Kidney capillary endothelial cell (primary cell): ENCODE measurements around the gene PLXNB3.

Source experiments
- DNase-seq: peaks from one replicate; pipeline ENCODE4 v3.0.0-alpha.2; 2018; ENCODE audit warnings: low spot score

Gene PLXNB3

DNA sequence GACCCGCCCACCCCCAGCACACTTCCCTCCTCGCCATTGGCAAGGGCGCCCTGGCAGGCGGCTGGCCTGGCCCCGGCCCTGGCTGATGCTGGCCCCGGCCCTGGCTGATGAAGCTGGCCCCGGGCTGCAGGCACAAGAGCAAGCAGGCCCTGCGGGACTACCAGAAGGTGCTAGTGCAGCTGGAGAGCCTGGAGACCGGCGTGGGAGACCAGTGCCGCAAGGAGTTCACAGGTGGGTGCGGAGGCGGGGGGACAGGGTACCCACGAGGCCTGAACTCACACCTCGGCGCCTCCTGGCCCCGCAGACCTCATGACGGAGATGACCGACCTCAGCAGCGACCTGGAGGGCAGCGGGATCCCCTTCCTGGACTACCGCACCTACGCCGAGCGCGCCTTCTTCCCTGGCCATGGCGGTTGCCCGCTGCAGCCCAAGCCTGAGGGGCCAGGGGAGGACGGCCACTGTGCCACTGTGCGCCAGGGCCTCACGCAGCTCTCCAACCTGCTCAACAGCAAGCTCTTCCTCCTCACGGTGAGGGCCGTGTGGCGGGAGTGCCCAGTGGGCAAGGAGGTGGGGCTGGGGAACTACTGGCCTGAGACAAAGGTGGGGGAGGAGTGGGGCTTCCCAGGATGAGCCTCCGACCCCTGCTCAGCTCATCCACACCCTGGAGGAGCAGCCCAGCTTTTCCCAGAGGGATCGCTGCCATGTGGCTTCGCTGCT lies 10.7 kb downstream of the PLXNB3 start:
- DNase-seq: no peak

- DNase-seq: no peak
Observed at GRCh38 chrX:153775293-153776119, 11.5 kb downstream of the PLXNB3 start.

GRCh38 chrX:153776120-153776599 lies 12.1 kb downstream of the PLXNB3 start:
- DNase-seq: no peak

GRCh38 chrX:153776611-153777045 lies 12.6 kb downstream of the PLXNB3 start:
- no peak for DNase-seq

DNA sequence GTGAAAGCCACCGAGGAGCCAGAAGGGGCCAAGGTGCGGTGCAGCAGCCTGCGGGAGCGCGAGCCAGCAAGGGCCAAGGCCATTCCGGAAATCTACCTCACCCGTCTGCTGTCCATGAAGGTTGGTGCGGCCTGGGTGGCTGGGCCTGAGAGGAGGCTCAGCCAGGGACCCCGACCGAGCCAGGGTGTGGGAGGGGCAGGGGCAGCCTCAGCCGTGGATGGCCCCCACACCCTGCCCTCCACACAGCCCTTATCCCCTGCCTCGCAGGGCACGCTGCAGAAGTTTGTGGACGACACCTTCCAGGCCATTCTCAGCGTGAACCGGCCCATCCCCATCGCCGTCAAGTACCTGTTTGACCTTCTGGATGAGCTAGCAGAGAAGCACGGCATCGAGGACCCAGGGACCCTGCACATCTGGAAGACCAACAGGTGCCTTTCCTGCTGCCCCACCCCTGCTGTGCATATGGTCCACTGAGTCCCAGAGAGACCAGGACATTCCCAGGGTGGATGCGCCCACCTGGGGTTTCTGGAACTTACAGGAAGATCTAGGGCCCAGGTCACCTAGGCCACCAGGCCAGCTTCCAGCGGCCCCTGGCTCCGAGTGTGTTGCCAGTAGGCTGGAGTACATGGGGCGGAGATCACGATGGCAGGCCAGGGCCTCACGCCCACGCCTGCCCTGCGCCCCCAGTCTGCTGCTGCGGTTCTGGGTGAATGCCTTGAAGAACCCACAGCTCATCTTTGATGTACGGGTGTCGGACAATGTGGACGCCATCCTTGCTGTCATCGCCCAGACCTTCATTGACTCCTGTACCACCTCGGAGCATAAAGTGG lies 13.4 kb downstream of the PLXNB3 start:
- no peak for DNase-seq

GRCh38 chrX:153778181-153778580 lies 14.1 kb downstream of the PLXNB3 start:
- DNase-seq: no peak

DNA sequence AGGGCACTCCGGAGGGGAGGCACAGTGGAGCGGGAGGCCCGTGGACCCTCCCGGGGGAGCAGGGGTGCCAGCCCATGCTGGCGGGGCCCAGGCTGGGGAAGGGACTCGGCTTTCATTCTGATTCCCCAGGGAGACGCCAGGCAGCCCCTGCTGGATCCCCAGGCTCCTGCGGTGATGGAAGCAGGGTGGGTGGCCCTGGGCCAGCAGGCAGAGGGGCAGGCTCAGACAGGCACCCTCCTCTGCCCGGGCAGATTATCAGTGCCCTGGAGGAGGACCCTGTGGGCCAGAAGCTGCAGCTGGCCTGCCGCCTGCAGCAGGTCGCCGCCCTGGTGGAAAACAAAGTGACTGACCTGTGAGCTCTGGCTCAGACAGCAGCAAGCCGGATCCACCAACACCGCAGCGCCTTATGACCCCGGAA lies 14.6 kb downstream of the PLXNB3 start:
- DNase-seq: no peak

DNA sequence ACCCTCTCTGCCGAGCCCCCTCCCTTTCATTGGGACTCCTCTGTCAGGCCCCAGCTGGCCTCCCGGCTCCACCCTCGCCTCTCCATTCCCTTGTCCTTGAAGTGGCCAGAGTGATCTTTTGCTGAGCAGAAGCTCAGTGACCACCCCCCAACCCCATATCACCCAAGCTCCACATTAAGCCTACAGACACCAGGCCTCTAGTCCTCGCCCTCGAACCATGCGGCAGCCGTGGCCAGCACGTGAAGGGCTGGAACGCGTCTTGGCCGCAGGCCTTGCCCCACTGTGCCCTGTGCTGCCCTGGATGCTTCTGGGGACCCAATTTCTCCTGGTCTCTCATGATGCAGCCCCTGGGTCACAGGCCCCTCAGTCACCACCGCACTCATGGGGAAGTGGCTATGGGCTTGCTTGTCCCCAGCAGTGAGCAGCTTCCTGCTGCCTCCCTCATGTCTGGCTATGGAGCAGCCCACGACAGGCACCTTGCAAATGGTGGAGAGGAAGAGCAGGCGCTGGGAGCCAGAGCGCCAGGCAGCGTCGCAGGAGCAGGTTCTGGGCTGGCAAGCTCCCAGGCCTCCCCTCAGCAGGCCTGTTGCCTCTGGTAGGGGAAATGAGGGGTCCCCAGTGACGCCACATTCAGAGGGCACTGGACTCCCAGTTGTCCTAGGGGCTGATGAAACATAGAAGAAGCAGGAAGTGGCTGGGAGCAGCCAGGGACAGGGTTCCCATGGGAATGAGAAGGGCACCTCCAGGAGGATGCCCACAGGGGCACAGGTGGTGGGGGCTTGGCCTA lies 16.0 kb downstream of the PLXNB3 start:
- no peak for DNase-seq

- no peak for DNase-seq
Observed at GRCh38 chrX:153780678-153781427, 16.8 kb downstream of the PLXNB3 start, which contains the start of gene SRPK3. Gene SRPK3 (plus strand): TSS chrX:153781041. CDS start chrX:153781087, 46 bp downstream.

- DNase-seq: no peak
Observed at GRCh38 chrX:153781428-153782047, 17.5 kb downstream of the PLXNB3 start.

DNA sequence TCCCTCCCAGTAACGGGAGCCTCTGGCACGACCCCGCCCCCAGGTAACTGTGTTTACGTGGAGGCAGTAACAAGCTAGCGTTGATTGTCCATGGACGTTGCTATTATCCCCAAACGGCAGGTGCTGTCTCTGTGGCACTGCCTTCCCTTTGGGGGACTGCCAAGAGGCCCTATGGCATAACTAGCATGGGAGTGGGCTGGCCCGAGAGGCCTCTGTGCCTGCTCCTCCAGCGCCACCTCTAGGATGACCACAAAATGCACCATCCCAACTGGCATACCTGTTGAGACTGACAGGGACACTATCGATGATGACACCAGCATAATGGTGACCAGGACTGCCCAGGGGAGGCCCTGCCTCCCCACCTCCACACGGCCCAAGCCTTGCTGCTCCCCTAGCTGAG lies 18.3 kb downstream of the PLXNB3 start:
- DNase-seq: no peak

DNA sequence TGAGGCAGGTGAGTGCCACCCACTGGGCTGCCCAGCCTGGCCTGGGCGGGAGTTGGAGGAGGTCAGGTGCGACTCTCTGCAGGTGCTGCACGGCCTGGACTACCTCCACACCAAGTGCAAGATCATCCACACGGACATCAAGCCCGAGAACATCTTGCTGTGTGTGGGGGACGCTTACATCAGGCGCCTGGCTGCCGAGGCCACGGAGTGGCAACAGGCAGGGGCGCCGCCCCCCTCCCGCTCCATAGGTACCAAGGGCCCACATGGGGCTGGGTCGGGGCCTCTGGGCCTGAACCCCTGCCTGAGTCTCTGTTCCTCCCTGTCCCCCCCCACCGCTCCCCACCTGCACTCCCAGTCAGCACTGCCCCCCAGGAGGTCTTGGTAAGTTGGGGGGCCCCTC lies 18.8 kb downstream of the PLXNB3 start:
- no peak for DNase-seq

DNA sequence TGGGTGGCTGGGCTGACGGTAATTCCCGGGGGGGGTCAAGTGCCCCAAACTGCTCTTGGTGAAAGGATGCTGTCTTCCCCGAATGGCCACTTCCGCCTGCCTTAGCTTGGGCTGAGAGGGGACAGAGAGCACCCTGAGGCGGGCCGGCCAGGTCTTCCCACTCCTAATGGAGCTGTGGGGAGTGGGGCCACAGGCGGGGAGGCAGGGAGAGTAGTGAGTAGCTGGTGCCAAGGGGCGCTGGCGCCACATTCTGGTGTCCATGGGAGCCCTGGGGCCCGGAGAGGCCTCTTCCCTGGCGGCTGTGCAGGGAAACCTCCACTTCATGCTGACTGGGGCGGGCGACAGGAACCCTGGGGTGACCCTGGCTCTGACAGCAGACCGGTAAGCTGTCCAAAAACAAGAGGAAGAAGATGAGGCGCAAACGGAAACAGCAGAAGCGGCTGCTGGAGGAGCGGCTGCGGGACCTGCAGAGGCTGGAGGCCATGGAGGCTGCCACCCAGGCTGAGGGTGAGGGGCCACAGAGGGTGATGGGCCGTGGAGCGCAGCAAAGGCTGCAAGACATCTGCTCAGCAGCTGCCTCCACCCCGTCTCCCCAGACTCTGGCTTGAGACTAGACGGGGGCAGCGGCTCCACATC lies 19.4 kb downstream of the PLXNB3 start:
- DNase-seq: no peak

DNA sequence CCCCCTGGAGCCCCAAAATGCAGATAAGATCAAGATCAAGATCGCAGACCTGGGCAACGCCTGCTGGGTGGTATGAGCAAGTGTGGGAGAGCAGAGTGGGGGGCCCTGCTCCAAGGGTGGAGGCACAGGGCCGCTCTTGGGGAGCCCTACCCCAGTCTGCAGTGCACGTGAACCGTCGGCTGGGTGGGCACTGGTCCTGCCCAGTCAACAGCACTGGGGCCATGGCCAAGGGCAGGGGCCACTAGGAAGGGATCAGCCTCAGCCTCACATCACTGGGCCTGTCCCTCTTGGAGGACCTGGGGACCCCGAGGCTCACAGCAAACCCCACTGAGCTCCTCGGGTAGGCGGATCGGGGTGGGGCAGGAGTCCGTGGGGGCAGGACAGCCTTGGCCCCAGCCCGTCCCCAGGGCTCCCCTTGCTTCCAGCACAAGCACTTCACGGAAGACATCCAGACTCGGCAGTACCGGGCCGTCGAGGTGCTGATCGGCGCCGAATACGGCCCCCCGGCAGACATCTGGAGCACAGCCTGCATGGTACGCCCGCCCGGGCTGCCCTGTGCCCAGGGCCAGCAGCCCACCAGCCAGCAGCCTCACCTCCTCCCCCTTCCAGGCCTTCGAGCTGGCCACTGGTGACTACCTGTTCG lies 20.4 kb downstream of the PLXNB3 start:
- no peak for DNase-seq

DNA sequence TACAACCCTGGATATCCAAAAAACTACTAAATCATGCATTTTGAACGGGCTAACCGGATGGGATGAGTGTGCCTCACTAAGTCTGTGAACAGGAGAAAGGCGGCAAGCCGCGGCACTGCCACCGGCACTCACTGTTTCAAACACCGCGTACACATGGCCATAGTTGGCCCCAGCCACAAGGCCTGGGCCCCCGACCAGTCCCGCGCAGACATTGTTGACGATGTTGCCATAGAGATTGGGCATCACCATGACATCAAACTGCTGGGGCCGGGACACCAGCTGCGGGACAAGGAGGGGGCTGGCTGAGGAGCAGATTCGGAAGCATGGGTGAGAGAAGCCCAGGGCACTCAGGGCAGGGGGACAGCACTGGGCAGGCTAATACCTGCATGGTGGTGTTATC lies 22.6 kb downstream of the PLXNB3 start:
- DNase-seq: no peak

DNA sequence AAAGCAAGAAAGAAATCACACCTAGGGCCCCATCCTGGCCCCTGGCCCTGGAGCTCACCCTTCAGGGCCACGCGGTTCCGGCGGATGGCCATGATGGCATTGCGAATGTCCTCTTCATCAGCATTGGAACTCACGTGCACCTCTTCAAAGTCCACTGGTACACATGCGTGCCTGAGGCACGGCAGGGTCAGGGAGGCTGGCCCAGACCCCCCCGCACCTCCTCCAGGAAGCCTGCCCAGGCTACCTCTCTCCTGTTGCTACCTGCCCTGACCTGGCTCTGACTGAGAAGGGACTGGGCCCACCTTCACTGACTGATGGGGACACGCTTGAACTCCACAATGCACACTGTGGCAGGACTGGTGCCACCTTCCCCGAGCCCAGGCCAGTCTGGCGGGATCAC lies 25.6 kb downstream of the PLXNB3 start:
- DNase-seq: no peak

GRCh38 chrX:153791104-153791852 lies 27.2 kb downstream of the PLXNB3 start:
- no peak for DNase-seq

GRCh38 chrX:153792368-153792767 lies 28.3 kb downstream of the PLXNB3 start:
- no peak for DNase-seq
